Mesodermal cell (in vitro differentiated cells): ENCODE results near the gene NUDT8.
"Not testable (repeated sequence)": the region's sequence is repeated elsewhere in the genome, so short reads cannot be mapped to it uniquely, and the experiment has no call there.

Experiments used
- H3K27ac ChIP-seq: 2 replicates; pipeline ENCODE4 v1.7.0; 2013; ENCODE audit warnings: mild to moderate bottlenecking, low read depth, low read length, moderate library complexity; ENCODE audit not compliant: severe bottlenecking
- H3K36me3 ChIP-seq: 2 replicates; pipeline ENCODE4 v1.7.1; 2013; ENCODE audit warnings: mild to moderate bottlenecking, low read length, moderate library complexity; ENCODE audit not compliant: control insufficient read depth, insufficient read depth
- H3K4me1 ChIP-seq: one replicate; pipeline ENCODE4 v1.7.1; 2013; ENCODE audit warnings: mild to moderate bottlenecking, low read length; ENCODE audit not compliant: insufficient read depth, control insufficient read depth, poor library complexity, severe bottlenecking
- H3K4me3 ChIP-seq: 2 replicates; pipeline ENCODE4 v1.7.0; 2013; ENCODE audit warnings: low read length, control low read depth, mild to moderate bottlenecking; ENCODE audit not compliant: insufficient read depth, poor library complexity, severe bottlenecking; ENCODE audit errors: extremely low read depth
- H3K9me3 ChIP-seq: 2 replicates; pipeline ENCODE4 v1.7.1; 2013; ENCODE audit warnings: mild to moderate bottlenecking, low read length, moderate library complexity; ENCODE audit not compliant: control insufficient read depth
- WGBS, 2 experiments: methylation state at CpG; one replicate each; pipeline ENCODE4 v1.1.5; 2013; ENCODE audit warnings: missing lambda C conversion rate in 2 of 2; ENCODE audit not compliant: insufficient coverage in 2 of 2; 5-methylcytosine and 5-hydroxymethylcytosine counted together

Gene NUDT8

GRCh38 chr11:67632175-67632981 lies 2.6 kb upstream of the NUDT8 start:
- Histone ChIP-seq H3K27ac (no peak overlapping the region), H3K4me1 (peaks cover 6% of the 10 kb centered on the region), H3K4me3 (no peak overlapping the region), H3K36me3 (no peaks in the 10 kb centered on the region), H3K9me3 (no peaks in the 10 kb centered on the region)
- 86 to 88% methylated on average over 7 to 12 of the region's 12 CpGs for WGBS, 2 experiments

DNA sequence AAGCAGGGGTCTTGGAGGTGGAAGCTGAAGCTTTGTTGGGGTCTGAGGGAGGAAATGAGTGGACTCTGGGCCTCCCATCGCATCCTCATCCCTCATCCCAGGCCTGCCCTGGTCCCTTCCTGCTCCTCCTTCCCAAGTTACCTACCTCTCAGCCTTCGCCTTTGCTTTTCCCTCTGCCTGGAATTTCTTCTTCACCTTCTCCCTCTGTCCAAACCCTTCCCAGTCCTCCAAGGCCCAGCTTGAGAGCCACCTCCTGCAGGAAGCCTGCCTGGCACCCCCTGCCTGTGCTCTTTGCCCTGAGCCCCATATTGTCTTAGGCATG lies 2.1 kb upstream of the NUDT8 start:
- Histone ChIP-seq H3K9me3 (no peaks in the 10 kb centered on the region), H3K4me1 (peaks cover 6% of the 10 kb centered on the region), H3K4me3 (no peak overlapping the region), H3K36me3 (no peaks in the 10 kb centered on the region), H3K27ac (no peak overlapping the region)
- WGBS, 2 experiments = 100% methylated on average over 1 of the region's 2 CpGs

DNA sequence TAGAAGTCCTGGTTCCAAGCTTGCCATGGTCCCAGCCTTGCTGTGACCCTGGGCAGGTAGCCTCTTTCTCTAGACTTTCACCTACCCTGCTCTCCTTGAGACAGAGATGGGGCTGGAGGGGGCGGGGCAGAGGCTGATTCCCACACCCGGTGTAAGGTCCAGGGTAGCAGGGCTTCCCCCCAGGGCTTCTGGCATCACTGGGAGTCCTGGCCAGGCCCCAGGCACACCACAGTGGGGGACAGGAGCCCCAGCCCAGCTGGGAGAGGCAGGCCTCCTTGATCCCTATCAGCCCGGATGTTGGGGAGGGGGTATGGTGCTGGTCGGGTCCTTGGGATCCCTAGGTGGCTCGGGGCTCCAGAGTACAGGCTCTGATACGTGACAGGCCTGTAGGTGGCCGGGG lies 1.7 kb upstream of the NUDT8 start:
- no peaks in the 10 kb centered on the region for H3K36me3 ChIP-seq
- H3K4me1 ChIP-seq = peaks cover 6% of the 10 kb centered on the region
- no peaks in the 10 kb centered on the region for H3K9me3 ChIP-seq
- WGBS, 2 experiments = 72 to 77% methylated on average over 4 to 7 of the region's 7 CpGs
- no peak overlapping the region for H3K4me3 ChIP-seq
- no peak overlapping the region for H3K27ac ChIP-seq

DNA sequence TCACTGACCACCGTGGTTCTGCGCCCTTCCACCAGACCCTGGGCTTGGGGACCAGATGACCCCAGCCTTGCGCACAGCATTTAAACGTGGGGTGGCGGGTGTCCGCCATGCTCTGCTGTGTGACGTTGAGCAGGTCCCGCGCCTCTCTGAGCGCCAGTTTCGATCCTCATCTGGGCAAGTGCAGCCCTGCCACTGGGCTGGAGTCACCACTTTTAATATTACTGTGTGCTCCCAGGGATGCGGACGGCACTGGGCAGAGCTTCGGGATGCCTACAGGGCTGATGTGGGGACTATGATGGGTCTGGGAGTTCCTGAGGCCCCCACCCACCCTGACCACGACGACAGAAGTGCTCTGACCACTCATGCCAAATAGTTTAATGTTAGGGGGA lies 1.2 kb upstream of the NUDT8 start:
- H3K27ac ChIP-seq = peak overlapping the region; percentile 79
- peaks cover 6% of the 10 kb centered on the region for H3K4me1 ChIP-seq
- no peaks in the 10 kb centered on the region for H3K9me3 ChIP-seq
- H3K4me3 ChIP-seq = peak overlapping the region; percentile 54
- H3K36me3 ChIP-seq = no peaks in the 10 kb centered on the region
- 62 to 64% methylated on average over 11 to 14 of the region's 16 CpGs for WGBS, 2 experiments

GRCh38 chr11:67630228-67630942 lies 648 bp upstream of the NUDT8 start:
- H3K4me3 ChIP-seq = peak overlapping the region; percentile 54
- peaks cover 6% of the 10 kb centered on the region for H3K4me1 ChIP-seq
- H3K9me3 ChIP-seq = no peaks in the 10 kb centered on the region
- H3K27ac ChIP-seq = peak overlapping the region; percentile 79
- no peaks in the 10 kb centered on the region for H3K36me3 ChIP-seq
- WGBS, 2 experiments = 1% methylated on average over 45 to 53 of the region's 70 CpGs

- H3K4me3 ChIP-seq = peak overlapping the region; percentile 54
Measured at GRCh38 chr11:67628710-67629385, 889 bp downstream of the NUDT8 start.

DNA sequence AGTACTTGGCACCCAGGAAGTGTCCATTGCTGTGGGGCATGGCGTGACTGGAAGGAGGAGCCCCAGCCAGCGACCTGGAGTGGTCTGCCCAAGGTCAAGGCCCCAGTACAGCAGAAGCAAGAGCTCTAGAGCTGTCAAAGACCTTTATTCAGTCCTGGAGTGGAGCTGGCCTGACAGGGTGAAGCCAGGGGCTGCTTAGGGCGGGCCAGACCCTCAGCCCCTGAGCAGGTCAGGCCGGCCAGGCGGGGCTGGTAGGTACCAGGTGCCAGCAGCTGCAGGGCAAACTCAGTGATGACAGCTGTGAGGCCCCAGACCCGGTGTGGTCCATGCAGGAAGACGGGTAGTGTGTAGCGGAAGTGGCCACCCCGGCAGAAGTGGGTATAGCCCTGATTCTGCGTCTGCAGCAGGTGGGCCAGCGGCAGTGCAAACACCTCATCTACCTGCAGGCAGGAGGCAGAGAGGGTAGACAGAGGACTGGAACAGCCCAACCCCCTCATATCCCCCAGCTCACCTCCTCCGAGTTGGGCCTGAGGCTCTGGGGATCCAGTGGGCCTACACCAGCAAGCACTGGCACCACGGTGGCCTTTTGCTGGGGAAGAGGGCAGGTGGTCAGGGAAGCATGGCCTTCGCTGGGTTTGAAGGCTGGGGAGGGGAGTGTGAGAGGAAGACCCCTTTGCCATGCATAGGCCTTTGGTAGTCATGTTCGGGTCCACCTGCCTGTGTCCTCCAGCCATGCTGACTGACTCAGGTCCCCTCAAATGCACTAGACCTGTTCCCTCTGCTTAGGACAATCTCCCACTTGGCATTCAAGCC lies 1.7 kb downstream of the NUDT8 start:
- Histone ChIP-seq H3K9me3 (no peaks in the 10 kb centered on the region), H3K4me3 (no peak overlapping the region), H3K4me1 (peaks cover 6% of the 10 kb centered on the region), H3K27ac (no peak overlapping the region), H3K36me3 (no peaks in the 10 kb centered on the region)
- WGBS, 2 experiments = 91% methylated on average over 12 to 13 of the region's 15 CpGs

More at GRCh38 chr11:67628710-67629385, 889 bp downstream of the NUDT8 start:
- peaks cover 6% of the 10 kb centered on the region for H3K4me1 ChIP-seq
- H3K36me3 ChIP-seq = no peaks in the 10 kb centered on the region
- no peak overlapping the region for H3K27ac ChIP-seq
- H3K9me3 ChIP-seq = no peaks in the 10 kb centered on the region
- 55 to 59% methylated on average over 17 to 21 of the region's 25 CpGs for WGBS, 2 experiments

DNA sequence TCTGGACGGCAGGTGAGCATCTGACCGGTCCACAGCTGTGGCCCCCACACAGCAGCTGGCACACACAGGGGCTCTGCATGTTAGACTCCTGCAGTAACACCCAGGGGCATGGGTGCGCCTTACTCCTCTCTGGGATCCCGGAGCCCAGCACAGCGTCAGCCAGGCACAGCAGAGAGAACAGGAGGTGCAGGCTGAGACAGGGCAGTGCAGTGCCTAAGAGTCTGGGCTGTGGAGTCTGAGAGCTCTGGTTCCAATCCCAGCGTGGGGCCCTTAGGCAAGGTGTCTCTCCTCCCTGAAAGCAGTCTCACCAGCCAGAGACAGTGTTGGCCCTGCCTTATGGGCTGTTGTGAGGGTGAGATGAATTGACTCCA lies 2.3 kb downstream of the NUDT8 start:
- H3K36me3 ChIP-seq = no peaks in the 10 kb centered on the region
- no peak overlapping the region for H3K4me3 ChIP-seq
- H3K27ac ChIP-seq = no peak overlapping the region
- peaks cover 6% of the 10 kb centered on the region for H3K4me1 ChIP-seq
- H3K9me3 ChIP-seq = no peaks in the 10 kb centered on the region
- WGBS, 2 experiments = 87 to 92% methylated on average over 5 to 6 of the region's 6 CpGs

DNA sequence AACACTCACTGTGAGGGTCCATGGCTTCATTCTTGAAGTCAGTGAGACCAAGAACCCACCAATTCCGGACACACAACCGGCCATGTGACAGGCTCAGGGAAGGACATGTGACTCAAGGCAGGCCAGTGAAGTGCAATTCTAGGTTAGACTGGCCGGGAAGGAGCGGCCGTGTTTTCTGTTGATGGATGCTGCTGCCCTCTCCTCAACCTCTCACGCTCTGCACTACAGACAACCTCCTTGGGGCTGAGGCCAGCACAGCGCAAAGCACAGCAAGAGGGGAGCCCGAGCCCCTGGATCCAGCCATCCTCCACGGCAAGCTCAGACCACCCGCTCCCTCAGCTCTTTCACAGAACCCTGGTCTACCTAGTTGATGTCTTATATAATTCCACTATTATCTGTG lies 2.8 kb downstream of the NUDT8 start:
- H3K36me3 ChIP-seq = no peaks in the 10 kb centered on the region
- no peak overlapping the region for H3K27ac ChIP-seq
- H3K4me3 ChIP-seq = no peak overlapping the region
- no peaks in the 10 kb centered on the region for H3K9me3 ChIP-seq
- WGBS, 2 experiments = 70 to 91% methylated on average over 4 to 5 of the region's 10 CpGs
- peaks cover 6% of the 10 kb centered on the region for H3K4me1 ChIP-seq

- not testable (repeated sequence) for H3K4me1 ChIP-seq, H3K27ac ChIP-seq, H3K36me3 ChIP-seq, H3K9me3 ChIP-seq, H3K4me3 ChIP-seq
- WGBS, 2 experiments = 94 to 97% methylated on average over 3 to 6 of the region's 10 CpGs
Measured at GRCh38 chr11:67626131-67626833, 3.5 kb downstream of the NUDT8 start.
